Measurements from ENCODE around the gene PAX2. TPM values are rescaled to one million over a fixed set of nuclear protein-coding genes. Genes with fewer than 3 reads are reported as not detected.

Gene PAX2
- total and polyA plus RNA-seq, 4 donors = not detected

GRCh38 chr10:100749059-100749308, 3.6 kb downstream of the PAX2 start:
- Histone ChIP-seq H3K27me3 (ENCODE audit: control insufficient read depth in 1 of 2, insufficient read depth in 2 of 2, low read length in 1 of 2) (peaks cover 0 to 2% of the 10 kb centered on the region in 2 donors), H3K27ac (ENCODE audit: low read depth in 1 of 2, low read length in 2 of 2) (no peak overlapping the region), H3K36me3 (ENCODE audit: control insufficient read depth in 1 of 2, insufficient read depth in 2 of 2, low read length in 1 of 2) (no peaks in the 10 kb centered on the region), H3K9me3 (ENCODE audit: control insufficient read depth, low read length) (no peaks in the 10 kb centered on the region), H3K4me1 (ENCODE audit: control insufficient read depth in 1 of 2, insufficient read depth in 2 of 2, low read length in 2 of 2) (no peaks in the 10 kb centered on the region), H3K4me3 (ENCODE audit: low read length in 2 of 2) (no peak overlapping the region)
- ATAC-seq (ENCODE audit: low FRiP score) = no peak
- DNase-seq = no peak
- 2 to 4% methylated on average over 8 of the region's 8 CpGs for WGBS, 2 donors
- intact Hi-C loops (cut with DNase I) = no loop called here

- Histone ChIP-seq H3K36me3 (ENCODE audit: control insufficient read depth in 1 of 2, insufficient read depth in 2 of 2, low read length in 1 of 2) (no peaks in the 10 kb centered on the region), H3K27me3 (ENCODE audit: control insufficient read depth in 1 of 2, insufficient read depth in 2 of 2, low read length in 1 of 2) (peaks cover 0 to 2% of the 10 kb centered on the region in 2 donors), H3K4me3 (ENCODE audit: low read length in 2 of 2) (no peak overlapping the region), H3K27ac (ENCODE audit: low read depth in 1 of 2, low read length in 2 of 2) (no peak overlapping the region), H3K4me1 (ENCODE audit: control insufficient read depth in 1 of 2, insufficient read depth in 2 of 2, low read length in 2 of 2) (no peaks in the 10 kb centered on the region), H3K9me3 (ENCODE audit: control insufficient read depth, low read length) (no peaks in the 10 kb centered on the region)
- no peak for DNase-seq
- no peak for ATAC-seq (ENCODE audit: low FRiP score)
- intact Hi-C loops (cut with DNase I) = no loop called here
- WGBS, 2 donors = 5% methylated on average over 50 of the region's 50 CpGs
Measured at GRCh38 chr10:100749309-100750217, 4.2 kb downstream of the PAX2 start.

DNA sequence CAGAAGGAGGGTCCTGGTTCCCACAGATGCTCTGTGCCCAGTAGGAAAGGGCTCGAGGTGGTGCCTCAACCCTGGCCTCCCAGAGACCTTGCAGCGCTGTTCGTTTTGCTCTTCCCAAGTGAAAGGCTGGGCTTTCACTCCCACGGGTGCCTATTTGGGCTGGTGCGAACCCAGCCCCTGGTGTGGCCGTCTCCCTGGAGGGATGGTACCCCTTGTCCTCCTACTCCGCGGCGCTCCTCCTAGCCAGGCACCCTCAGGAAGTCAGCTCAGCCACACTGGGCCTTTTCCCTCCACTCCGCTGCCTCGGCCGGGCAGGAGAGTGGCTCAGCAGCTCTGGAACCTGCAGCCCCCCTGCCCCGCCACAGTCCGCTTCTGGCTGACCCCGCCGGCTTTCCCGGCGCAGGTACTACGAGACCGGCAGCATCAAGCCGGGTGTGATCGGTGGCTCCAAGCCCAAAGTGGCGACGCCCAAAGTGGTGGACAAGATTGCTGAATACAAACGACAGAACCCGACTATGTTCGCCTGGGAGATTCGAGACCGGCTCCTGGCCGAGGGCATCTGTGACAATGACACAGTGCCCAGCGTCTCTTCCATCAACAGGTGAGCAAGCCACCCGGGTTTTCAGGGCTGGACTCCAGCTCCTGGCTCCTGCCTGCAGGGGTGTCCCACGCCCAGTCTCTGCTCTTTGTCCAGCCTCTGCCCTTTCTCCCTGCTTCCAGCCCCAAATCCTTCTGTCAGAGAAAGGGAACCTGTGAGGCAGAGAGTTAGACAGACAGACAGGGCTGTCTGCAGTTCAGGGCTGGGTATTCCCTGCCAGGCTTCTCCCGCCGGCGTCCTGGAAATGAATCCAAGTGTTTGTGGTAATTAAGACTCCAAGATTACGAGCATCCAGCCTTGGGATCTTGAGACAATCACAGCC, 5.2 kb downstream of the PAX2 start:
- 9% methylated on average over 37 of the region's 37 CpGs for WGBS, 2 donors
- Histone ChIP-seq H3K9me3 (ENCODE audit: control insufficient read depth, low read length) (no peaks in the 10 kb centered on the region), H3K4me1 (ENCODE audit: control insufficient read depth in 1 of 2, insufficient read depth in 2 of 2, low read length in 2 of 2) (no peaks in the 10 kb centered on the region), H3K4me3 (ENCODE audit: low read length in 2 of 2) (no peak overlapping the region), H3K36me3 (ENCODE audit: control insufficient read depth in 1 of 2, insufficient read depth in 2 of 2, low read length in 1 of 2) (no peaks in the 10 kb centered on the region), H3K27ac (ENCODE audit: low read depth in 1 of 2, low read length in 2 of 2) (no peak overlapping the region), H3K27me3 (ENCODE audit: control insufficient read depth in 1 of 2, insufficient read depth in 2 of 2, low read length in 1 of 2) (peaks cover 0 to 2% of the 10 kb centered on the region in 2 donors)
- intact Hi-C loops (cut with DNase I) = no loop called here
- ATAC-seq (ENCODE audit: low FRiP score) (no peak), DNase-seq (no peak)

GRCh38 chr10:100751211-100751933, 6.0 kb downstream of the PAX2 start:
- H3K4me1 ChIP-seq (ENCODE audit: control insufficient read depth in 1 of 2, insufficient read depth in 2 of 2, low read length in 2 of 2) = no peaks in the 10 kb centered on the region
- DNase-seq (no peak), ATAC-seq (ENCODE audit: low FRiP score) (no peak)
- intact Hi-C loops (cut with DNase I) = no loop called here
- 16 to 29% methylated on average over 7 of the region's 7 CpGs for WGBS, 2 donors
- no peak overlapping the region for H3K27ac ChIP-seq (ENCODE audit: low read depth in 1 of 2, low read length in 2 of 2)
- no peaks in the 10 kb centered on the region for H3K36me3 ChIP-seq (ENCODE audit: control insufficient read depth in 1 of 2, insufficient read depth in 2 of 2, low read length in 1 of 2)
- no peak overlapping the region for H3K4me3 ChIP-seq (ENCODE audit: low read length in 2 of 2)
- no peaks in the 10 kb centered on the region for H3K9me3 ChIP-seq (ENCODE audit: control insufficient read depth, low read length)
- peaks cover 0 to 2% of the 10 kb centered on the region in 2 donors for H3K27me3 ChIP-seq (ENCODE audit: control insufficient read depth in 1 of 2, insufficient read depth in 2 of 2, low read length in 1 of 2)

DNA sequence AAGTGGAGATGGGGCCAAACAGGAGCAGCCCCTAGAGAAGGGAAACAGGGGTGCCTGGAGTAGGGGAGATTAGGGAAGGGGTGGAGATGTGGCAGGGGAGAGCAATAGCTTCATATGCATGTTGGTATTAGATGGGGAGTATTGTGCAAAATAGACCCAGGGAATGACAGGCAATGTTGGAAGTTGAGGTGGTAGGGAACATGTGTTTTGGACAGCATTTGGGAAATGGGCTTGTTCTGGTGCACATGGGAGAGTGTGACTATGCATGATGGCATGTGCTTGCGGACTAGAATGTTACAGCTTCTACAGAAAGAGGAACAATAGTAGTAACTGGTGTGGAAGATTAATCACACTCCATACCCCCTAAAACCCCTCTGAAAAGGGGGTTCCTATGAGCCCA, 10.4 kb downstream of the PAX2 start:
- ATAC-seq (ENCODE audit: low FRiP score) (no peak), DNase-seq (no peak)
- no peaks in the 10 kb centered on the region for H3K27me3 ChIP-seq (ENCODE audit: control insufficient read depth in 1 of 2, insufficient read depth in 2 of 2, low read length in 1 of 2)
- peaks cover 1% of the 10 kb centered on the region for H3K9me3 ChIP-seq (ENCODE audit: control insufficient read depth, low read length)
- 89 to 100% methylated on average over 1 of the region's 1 CpG for WGBS, 2 donors
- intact Hi-C loops (cut with DNase I) = no loop called here
- no peak overlapping the region for H3K4me3 ChIP-seq (ENCODE audit: low read length in 2 of 2)
- H3K4me1 ChIP-seq (ENCODE audit: control insufficient read depth in 1 of 2, insufficient read depth in 2 of 2, low read length in 2 of 2) = no peaks in the 10 kb centered on the region
- H3K36me3 ChIP-seq (ENCODE audit: control insufficient read depth in 1 of 2, insufficient read depth in 2 of 2, low read length in 1 of 2) = no peaks in the 10 kb centered on the region
- no peak overlapping the region for H3K27ac ChIP-seq (ENCODE audit: low read depth in 1 of 2, low read length in 2 of 2)

GRCh38 chr10:100759331-100759730, 13.9 kb downstream of the PAX2 start:
- H3K4me3 ChIP-seq (ENCODE audit: low read length in 2 of 2) = no peak overlapping the region
- H3K9me3 ChIP-seq (ENCODE audit: control insufficient read depth, low read length) = peaks cover 1% of the 10 kb centered on the region
- ATAC-seq (ENCODE audit: low FRiP score) (no peak), DNase-seq (no peak)
- no peaks in the 10 kb centered on the region for H3K36me3 ChIP-seq (ENCODE audit: control insufficient read depth in 1 of 2, insufficient read depth in 2 of 2, low read length in 1 of 2)
- intact Hi-C loops (cut with DNase I) = no loop called here
- H3K4me1 ChIP-seq (ENCODE audit: control insufficient read depth in 1 of 2, insufficient read depth in 2 of 2, low read length in 2 of 2) = no peaks in the 10 kb centered on the region
- no peak overlapping the region for H3K27ac ChIP-seq (ENCODE audit: low read depth in 1 of 2, low read length in 2 of 2)
- WGBS, 2 donors = 45 to 55% methylated on average over 4 of the region's 4 CpGs
- no peaks in the 10 kb centered on the region for H3K27me3 ChIP-seq (ENCODE audit: control insufficient read depth in 1 of 2, insufficient read depth in 2 of 2, low read length in 1 of 2)

DNA sequence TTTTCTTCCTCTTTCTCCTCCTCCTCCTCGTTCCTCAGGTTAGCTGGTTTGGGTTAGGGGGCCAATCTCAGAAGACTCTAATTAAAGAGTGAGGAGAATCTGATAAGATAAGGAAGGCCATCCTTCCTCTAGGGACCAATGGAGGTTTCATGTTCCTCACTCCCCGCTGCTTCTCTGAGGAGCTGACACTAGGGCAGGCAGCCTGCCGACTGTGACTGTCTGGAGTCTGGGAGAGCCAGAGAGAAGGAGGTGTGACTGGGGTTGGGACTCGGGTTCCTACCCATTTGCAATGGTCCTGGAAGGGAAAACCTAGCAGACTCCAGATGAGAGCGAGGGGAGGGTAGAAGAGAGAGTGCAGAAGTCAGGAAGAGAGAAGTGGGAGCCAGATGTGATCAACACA, 15.3 kb downstream of the PAX2 start:
- ATAC-seq (ENCODE audit: low FRiP score) = no peak
- Histone ChIP-seq H3K4me3 (ENCODE audit: low read length in 2 of 2) (no peak overlapping the region), H3K9me3 (ENCODE audit: control insufficient read depth, low read length) (peaks cover 1% of the 10 kb centered on the region), H3K36me3 (ENCODE audit: control insufficient read depth in 1 of 2, insufficient read depth in 2 of 2, low read length in 1 of 2) (no peaks in the 10 kb centered on the region), H3K27ac (ENCODE audit: low read depth in 1 of 2, low read length in 2 of 2) (no peak overlapping the region), H3K27me3 (ENCODE audit: control insufficient read depth in 1 of 2, insufficient read depth in 2 of 2, low read length in 1 of 2) (no peaks in the 10 kb centered on the region), H3K4me1 (ENCODE audit: control insufficient read depth in 1 of 2, insufficient read depth in 2 of 2, low read length in 2 of 2) (no peaks in the 10 kb centered on the region)
- no peak for DNase-seq
- intact Hi-C loops (cut with DNase I) = no loop called here
- 47 to 51% methylated on average over 5 of the region's 5 CpGs for WGBS, 2 donors

DNA sequence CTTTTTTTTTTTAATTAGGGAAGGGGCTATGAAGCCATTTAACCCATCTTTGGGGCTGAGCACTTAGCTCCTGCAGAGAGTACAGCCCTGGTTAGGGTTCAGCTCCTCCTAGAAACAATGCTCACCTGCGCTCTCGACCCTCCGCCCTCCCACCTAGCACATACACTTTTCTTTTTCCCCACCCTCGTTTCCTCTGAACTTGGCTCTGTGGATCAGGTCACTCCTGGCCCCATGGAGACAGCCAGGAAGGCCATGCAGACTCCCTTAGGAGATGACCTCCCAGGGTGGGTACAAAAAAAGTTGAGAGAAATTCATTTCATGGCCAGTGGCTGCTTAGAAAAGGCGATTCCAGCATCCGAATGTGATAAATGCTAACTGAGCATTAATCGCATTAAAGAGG, 15.8 kb downstream of the PAX2 start:
- no peaks in the 10 kb centered on the region for H3K36me3 ChIP-seq (ENCODE audit: control insufficient read depth in 1 of 2, insufficient read depth in 2 of 2, low read length in 1 of 2)
- no peaks in the 10 kb centered on the region for H3K4me1 ChIP-seq (ENCODE audit: control insufficient read depth in 1 of 2, insufficient read depth in 2 of 2, low read length in 2 of 2)
- H3K27me3 ChIP-seq (ENCODE audit: control insufficient read depth in 1 of 2, insufficient read depth in 2 of 2, low read length in 1 of 2) = no peaks in the 10 kb centered on the region
- ATAC-seq (ENCODE audit: low FRiP score) (no peak), DNase-seq (no peak)
- H3K27ac ChIP-seq (ENCODE audit: low read depth in 1 of 2, low read length in 2 of 2) = no peak overlapping the region
- intact Hi-C loops (cut with DNase I) = no loop called here
- no peak overlapping the region for H3K4me3 ChIP-seq (ENCODE audit: low read length in 2 of 2)
- peaks cover 1% of the 10 kb centered on the region for H3K9me3 ChIP-seq (ENCODE audit: control insufficient read depth, low read length)
- WGBS, 2 donors = 77 to 80% methylated on average over 7 of the region's 7 CpGs
